ENCODE data around the gene GZMB. TPM values are rescaled to one million over a fixed set of nuclear protein-coding genes. Genes with fewer than 3 reads are reported as not detected.

GZMB gene
- total and polyA plus RNA-seq, 2 of the 13 experiments (the other 11 are each of a cell fraction or from before 2014, with no cell fraction given): 0.12 TPM; not detected in 1

DNA sequence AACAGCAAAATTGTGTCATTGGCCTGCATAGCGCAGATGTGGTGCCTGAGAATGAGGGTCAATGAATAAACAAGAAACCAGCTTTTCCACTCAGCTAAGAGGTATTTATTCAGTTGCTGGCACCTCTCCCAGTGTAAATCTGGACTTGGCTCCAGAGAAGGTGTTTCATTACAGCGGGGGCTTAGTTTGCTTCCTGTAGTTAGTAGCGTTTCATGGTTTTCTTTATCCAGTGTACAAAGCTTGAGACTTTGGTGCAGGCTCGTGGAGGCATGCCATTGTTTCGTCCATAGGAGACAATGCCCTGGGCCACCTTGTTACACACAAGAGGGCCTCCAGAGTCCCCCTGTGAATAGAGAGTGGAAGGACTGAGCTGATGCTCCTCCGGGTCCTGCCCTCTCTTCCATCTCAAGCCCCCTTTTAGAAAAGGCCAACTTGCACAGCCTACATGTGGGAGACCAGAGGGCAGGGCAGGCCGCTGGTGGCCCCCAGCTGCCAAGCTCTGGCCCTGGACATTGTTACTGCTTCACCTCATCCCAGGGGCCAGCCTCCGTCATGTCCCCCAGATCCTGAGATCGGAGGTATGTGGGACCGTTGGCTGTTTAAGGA, 3.0 kb downstream of the GZMB start:
- no peaks in the 10 kb centered on the region for H3K9me3 ChIP-seq (ENCODE audit: low read length)
- DNase-seq (ENCODE audit: low spot score) (peak; percentile 46), FAIRE-seq (no peak), ATAC-seq (peak; percentile 60)
- no peaks in the 10 kb centered on the region; a peak in 1 of 5 replicates for H3K27me3 ChIP-seq (ENCODE audit: control insufficient read depth in 1 of 2, insufficient read depth in 2 of 2, low read length in 2 of 2)
- in situ Hi-C loops (cut with HindIII; ENCODE audit: extremely low pct_ligation_motif_present, low pct_unique_long_range_greater_than_20kb) (no loop called here), intact Hi-C loops (cut with micrococcal nuclease; ENCODE audit: unreplicated experiment) (no loop called here)
- H3K4me3 ChIP-seq (replicated peaks in 1 of 3; ENCODE audit: insufficient read depth in 1 of 3, low read depth in 2 of 3, low read length in 3 of 3): no peak overlapping the region
- no peaks in the 10 kb centered on the region for H4K20me1 ChIP-seq (ENCODE audit: insufficient read depth, low read length)
- H3K9ac ChIP-seq (ENCODE audit: insufficient read depth, low read depth, low read length): no peak overlapping the region
- 37% methylated on average over 10 of the region's 10 CpGs for WGBS (ENCODE audit: low lambda C conversion rate)
- no peak overlapping the region for H3K27ac ChIP-seq (ENCODE audit: extremely low read length, insufficient read depth, low read length)
- no peaks in the 10 kb centered on the region for H3K36me3 ChIP-seq (replicated peaks in 1 of 2; ENCODE audit: control insufficient read depth in 1 of 2, insufficient read depth in 2 of 2, low read length in 2 of 2)
- CTCF ChIA-PET (ENCODE audit: low intra/inter-chr PET ratio, low total read pairs): no interaction called here
- TF ChIP-seq ZFAT (CRISPR knock-in tag; conservative IDR thresholded peaks at IDR 0.05) (peak; percentile 71; the same call in 1 of the 2 replicates), PITX1 (CRISPR knock-in tag; IDR thresholded peaks at IDR 0.05) (peak; percentile 47; the same call in 1 of the 2 replicates), ZFX (CRISPR knock-in tag; IDR thresholded peaks at IDR 0.05; ENCODE audit: low read depth) (no peak)
- TF ChIP-seq, protein P1, sequence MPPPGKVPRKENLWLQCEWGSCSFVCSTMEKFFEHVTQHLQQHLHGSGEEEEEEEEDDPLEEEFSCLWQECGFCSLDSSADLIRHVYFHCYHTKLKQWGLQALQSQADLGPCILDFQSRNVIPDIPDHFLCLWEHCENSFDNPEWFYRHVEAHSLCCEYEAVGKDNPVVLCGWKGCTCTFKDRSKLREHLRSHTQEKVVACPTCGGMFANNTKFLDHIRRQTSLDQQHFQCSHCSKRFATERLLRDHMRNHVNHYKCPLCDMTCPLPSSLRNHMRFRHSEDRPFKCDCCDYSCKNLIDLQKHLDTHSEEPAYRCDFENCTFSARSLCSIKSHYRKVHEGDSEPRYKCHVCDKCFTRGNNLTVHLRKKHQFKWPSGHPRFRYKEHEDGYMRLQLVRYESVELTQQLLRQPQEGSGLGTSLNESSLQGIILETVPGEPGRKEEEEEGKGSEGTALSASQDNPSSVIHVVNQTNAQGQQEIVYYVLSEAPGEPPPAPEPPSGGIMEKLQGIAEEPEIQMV (CRISPR knock-in tag; IDR thresholded peaks at IDR 0.05; ENCODE audit: low read depth): peak; percentile 28; the same call in 1 of the 2 replicates
- TF ChIP-seq, protein P2, sequence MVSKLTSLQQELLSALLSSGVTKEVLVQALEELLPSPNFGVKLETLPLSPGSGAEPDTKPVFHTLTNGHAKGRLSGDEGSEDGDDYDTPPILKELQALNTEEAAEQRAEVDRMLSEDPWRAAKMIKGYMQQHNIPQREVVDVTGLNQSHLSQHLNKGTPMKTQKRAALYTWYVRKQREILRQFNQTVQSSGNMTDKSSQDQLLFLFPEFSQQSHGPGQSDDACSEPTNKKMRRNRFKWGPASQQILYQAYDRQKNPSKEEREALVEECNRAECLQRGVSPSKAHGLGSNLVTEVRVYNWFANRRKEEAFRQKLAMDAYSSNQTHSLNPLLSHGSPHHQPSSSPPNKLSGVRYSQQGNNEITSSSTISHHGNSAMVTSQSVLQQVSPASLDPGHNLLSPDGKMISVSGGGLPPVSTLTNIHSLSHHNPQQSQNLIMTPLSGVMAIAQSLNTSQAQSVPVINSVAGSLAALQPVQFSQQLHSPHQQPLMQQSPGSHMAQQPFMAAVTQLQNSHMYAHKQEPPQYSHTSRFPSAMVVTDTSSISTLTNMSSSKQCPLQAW (CRISPR knock-in tag; IDR thresholded peaks at IDR 0.05): 0 out of 2 replicates have a peak, but pooled peaks have one; percentile 22
- H2AFZ ChIP-seq (ENCODE audit: low read length): no peak overlapping the region
- POLR2A ChIA-PET: no interaction called here
- no peaks in the 10 kb centered on the region for H3K4me1 ChIP-seq (ENCODE audit: insufficient read depth, low read length)
- H3K4me2 ChIP-seq (ENCODE audit: low read depth, low read length): no peak overlapping the region
- H3K79me2 ChIP-seq (ENCODE audit: insufficient read depth, low read length): no peaks in the 10 kb centered on the region
- no TSS peak for BruUV-seq (replicated peaks)
